Inferior parietal cortex (tissue), 1 donor: Measurements from ENCODE around the gene PPM1N.

Source experiments
- DNase-seq: peaks from one replicate; pipeline ENCODE4 v3.0.0-alpha.2; 2016; ENCODE audit errors: extremely low spot score

Gene PPM1N

DNA sequence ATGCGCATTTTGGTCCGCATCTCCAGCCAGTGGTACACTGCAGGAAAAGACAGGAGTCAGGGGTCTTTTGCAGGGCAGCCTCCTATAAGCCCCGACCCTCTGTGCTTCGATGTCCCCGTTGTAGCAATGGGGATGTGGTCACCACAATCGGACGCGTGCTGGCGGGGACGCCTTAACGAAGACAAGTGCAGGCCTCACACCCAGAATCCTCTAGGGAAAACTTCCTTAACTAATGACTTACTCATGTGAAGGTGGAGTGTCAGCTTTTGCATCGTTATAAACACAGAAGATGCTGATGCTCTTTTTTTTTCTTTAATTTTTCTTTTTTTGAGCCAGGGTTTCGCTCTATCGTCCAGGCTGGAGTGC lies 31.2 kb downstream of the PPM1N start:
- no peak for DNase-seq

DNA sequence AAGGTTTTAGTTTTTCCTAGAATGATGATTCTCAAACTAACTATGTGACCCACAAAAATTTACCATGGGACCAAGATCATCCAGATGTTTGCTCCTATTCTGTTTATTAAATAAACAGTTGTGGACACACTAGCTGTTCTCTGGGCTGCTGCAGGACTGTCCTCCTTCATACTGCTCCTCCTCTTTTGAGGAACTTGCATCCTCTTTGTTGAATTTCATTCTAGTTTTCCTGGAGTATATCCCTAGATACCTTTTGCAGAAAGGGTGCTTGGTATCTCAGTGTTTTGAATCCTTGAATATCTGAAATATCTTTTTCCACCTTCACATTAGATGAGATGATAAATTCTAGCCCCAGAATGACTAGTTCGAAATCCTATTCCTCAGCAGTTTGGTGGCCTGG lies 33.1 kb downstream of the PPM1N start:
- no peak for DNase-seq

DNA sequence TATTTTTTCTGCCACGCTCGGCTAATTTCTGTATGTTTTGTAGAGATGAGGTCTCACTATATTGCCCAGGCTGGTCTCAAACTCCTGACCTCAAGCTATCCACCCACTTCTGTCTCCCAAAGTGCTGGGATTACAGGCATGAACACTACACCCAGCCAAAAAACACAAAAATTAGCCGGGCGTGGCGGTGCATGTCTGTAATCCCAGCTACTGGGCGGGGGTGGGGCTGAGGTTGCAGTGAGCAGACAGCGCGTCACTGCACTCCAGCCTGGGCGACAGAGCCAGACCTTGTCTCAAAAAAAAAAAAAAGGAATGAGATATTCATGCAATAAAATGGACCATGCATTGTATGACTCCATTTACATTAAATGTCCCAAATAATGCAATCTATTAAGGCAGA lies 41.2 kb downstream of the PPM1N start:
- no peak for DNase-seq

DNA sequence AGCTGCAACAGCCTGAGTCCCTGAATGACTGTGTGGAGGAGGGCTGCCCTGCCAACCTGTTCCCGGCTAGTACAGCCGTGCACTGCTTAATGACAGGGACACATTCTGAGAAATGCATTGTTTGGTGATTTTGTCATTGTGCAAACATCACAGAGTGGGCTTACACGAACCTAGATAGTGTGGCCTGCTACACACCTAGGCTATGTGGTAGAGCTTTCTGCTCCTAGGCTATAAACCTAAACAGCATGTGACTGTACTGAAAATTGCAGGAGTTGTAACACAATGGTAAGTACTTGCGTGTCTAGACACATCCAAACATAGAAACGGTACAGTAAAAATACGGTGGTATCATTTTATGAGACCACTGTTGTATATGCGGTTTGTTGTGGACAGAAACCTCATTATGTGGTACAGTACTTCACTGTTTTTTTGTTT lies 44.0 kb downstream of the PPM1N start:
- DNase-seq: no peak

DNA sequence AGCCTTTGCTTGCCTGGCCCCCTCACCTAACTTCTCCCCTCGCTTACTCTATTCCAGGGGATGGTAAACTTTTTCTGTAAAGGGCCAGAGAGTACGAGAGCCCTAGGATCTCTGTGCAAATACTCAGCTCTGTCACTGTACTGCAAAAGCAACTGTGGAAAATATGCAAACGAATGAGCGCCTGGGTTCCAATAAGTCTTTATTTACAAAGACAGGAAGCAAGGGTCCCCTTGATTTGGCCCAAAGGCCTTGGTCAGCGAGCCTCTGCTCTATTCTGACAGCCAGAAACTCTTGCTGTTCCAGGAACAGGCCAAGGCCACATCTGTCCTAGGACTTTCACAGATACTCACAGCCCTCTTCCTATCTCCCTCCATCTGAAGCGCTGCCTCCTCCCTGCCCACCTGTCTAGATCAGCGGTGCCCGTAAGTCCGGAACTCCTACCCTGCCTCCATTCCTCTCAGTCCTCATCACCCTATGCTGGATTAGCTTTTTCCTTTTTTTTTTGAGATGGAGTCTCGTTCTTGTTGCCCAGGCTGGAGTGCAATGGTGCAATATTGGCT lies 49.0 kb downstream of the PPM1N start:
- no peak for DNase-seq

DNA sequence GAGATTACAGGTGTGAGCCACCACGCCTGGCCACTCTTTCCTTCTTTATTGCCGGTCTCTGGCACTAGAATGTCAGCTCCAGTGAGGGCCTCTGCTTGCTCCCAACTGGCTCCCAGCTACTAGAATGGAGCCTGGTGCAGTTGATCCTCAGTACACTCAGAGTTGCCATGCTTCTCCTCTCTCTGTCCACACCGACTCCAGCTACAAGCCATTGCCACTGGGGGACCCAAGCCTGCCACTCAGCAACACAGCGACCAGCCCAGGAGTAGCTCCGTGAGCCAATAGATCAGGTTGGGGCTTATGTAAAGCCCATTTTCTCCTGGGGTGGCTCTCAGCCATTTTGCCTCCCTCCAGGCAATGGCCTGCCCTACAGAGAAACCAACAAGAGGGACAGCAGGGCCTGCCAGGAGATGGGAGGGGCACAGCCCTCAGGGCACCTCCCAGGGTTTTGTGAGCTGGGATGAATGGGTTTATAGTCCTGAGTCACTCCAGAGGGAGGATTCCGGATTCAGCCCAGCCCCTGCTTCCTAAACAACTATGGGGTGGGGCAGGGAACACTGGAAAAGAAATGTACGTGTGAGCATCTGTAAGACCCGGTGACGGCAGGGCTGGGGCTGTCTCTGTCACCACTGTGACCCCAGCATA lies 49.8 kb downstream of the PPM1N start:
- DNase-seq: no peak
